NT2/D1 (cell line): Measurements from ENCODE around the gene ZNF182.
"Not testable (repeated sequence)": the region's sequence is repeated elsewhere in the genome, so short reads cannot be mapped to it uniquely, and the experiment has no call there.

Experiments used
- DNase-seq: peaks from one replicate; pipeline ENCODE4 v3.0.0-alpha.2; 2011; ENCODE audit warnings: low read depth, low spot score
- H3K27me3 ChIP-seq: 2 replicates; pipeline ENCODE4 v1.6.0; 2011; ENCODE audit warnings: mild to moderate bottlenecking; ENCODE audit not compliant: insufficient read length, insufficient read depth
- H3K36me3 ChIP-seq: 2 replicates; pipeline ENCODE4 v1.6.1; 2011; ENCODE audit warnings: mild to moderate bottlenecking, low read length, mixed read lengths; ENCODE audit not compliant: insufficient read depth, insufficient read length
- H3K4me1 ChIP-seq: 2 replicates; pipeline ENCODE4 v1.5.1; 2011; ENCODE audit not compliant: insufficient read depth, insufficient read length
- H3K4me3 ChIP-seq: 2 replicates; pipeline ENCODE4 v1.5.1; 2011; ENCODE audit warnings: low read depth; ENCODE audit not compliant: insufficient read length
- H3K9ac ChIP-seq: 2 replicates; pipeline ENCODE4 v1.6.0; 2011; ENCODE audit warnings: low read depth; ENCODE audit not compliant: insufficient read length
- H3K9me3 ChIP-seq: 2 replicates; pipeline ENCODE4 v1.5.1; 2011; ENCODE audit warnings: mild to moderate bottlenecking, low read length; ENCODE audit not compliant: insufficient read depth
- SUZ12 ChIP-seq: IDR thresholded peaks from 2 replicates; pipeline ENCODE4 v1.6.1; 2011; ENCODE audit not compliant: insufficient read length, insufficient read depth; ENCODE audit errors: extremely low read depth
- YY1 ChIP-seq: IDR thresholded peaks from 2 replicates; pipeline ENCODE4 v1.6.1; 2011; ENCODE audit not compliant: insufficient read length, insufficient read depth
- ZNF274 ChIP-seq: IDR thresholded peaks from 2 replicates; pipeline ENCODE4 v1.6.1; 2011; ENCODE audit warnings: mild to moderate bottlenecking, low read depth, low read length

Gene ZNF182

DNA sequence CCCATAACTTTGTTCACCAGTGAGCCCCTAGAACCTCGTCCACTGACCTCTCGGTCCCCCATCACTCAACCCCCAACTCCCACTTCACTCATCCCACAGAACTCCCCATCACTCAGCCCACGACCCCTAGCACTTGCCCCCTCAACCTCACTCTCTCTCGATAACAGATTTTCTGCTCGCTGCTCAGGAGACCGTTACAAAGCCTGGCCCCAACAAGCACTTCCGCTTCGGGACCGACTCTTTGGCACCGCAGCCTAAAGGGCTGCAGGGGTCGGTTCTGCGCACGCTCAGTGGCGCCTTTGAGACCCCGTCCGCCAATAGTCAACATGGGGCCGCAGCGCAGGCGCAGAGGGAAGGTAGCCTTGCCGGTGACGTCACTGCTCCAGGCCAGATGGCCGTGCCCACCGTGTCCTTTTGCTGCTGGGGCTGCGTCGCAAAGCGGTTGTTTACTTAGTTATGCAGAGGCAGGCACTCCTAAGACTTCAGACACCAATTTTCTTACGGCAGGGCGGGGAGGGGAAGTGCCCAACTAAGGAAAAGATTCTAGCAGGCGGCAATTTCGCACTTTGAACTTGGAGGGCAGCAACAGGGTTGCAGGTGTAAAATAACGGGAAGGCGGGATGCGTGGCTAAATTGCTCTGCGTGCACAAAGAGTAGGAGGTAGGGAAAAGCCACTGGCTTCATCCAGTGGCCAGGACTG is at the start of gene ZNF182:
ZNF182 (minus strand) TSS at position 232 of the 700 bp plus-strand sequence. CDS start 1,380 bp downstream, outside the sequence.
- peaks cover 22% of the 10 kb centered on the region for H3K36me3 ChIP-seq
- TF ChIP-seq YY1 (peak; percentile 93), SUZ12 (no peak), ZNF274 (no peak)
- peak within 1 kb of the TSS; percentile 88 for H3K9ac ChIP-seq
- no peaks in the 10 kb centered on the region for H3K9me3 ChIP-seq
- peak within 1 kb of the TSS; percentile 89 for H3K4me3 ChIP-seq
- H3K27me3 ChIP-seq = no peaks in the 10 kb centered on the region
- H3K4me1 ChIP-seq = no peaks in the 10 kb centered on the region
- DNase-seq = peak; percentile 92

DNA sequence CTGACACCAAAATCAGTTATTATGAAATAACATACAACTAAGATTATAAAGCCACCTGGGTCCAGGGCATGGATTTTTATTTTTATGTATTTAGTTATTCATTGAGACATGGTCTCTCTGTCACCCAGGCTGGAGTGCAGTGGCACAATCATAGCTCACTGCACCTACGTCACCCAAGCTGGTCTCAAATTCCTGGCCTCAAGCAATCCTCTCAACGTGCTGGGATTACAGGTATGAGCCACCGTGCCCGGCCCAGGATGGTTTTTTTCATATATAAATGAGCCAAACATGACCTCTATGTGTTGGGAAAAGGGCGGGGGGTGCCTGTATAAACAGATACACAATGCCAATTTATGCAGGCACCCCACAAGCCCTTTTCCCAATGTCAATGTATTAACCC is 43.1 kb upstream of the ZNF182 start:
- no peak overlapping the region for H3K9ac ChIP-seq
- no peaks in the 10 kb centered on the region for H3K36me3 ChIP-seq
- H3K4me1 ChIP-seq = peaks cover 2% of the 10 kb centered on the region
- H3K4me3 ChIP-seq = no peak overlapping the region
- no peak for DNase-seq
- TF ChIP-seq YY1 = no peak
- no peak for TF ChIP-seq ZNF274
- TF ChIP-seq SUZ12 = no peak
- no peaks in the 10 kb centered on the region for H3K9me3 ChIP-seq
- no peaks in the 10 kb centered on the region for H3K27me3 ChIP-seq

GRCh38 chrX:48045410-48046311 is 41.9 kb upstream of the ZNF182 start:
- Histone ChIP-seq H3K4me3 (no peak overlapping the region), H3K27me3 (no peaks in the 10 kb centered on the region), H3K9me3 (no peaks in the 10 kb centered on the region), H3K36me3 (no peaks in the 10 kb centered on the region), H3K4me1 (peaks cover 2% of the 10 kb centered on the region), H3K9ac (no peak overlapping the region)
- TF ChIP-seq ZNF274 (no peak), SUZ12 (no peak), YY1 (no peak)
- DNase-seq = no peak

DNA sequence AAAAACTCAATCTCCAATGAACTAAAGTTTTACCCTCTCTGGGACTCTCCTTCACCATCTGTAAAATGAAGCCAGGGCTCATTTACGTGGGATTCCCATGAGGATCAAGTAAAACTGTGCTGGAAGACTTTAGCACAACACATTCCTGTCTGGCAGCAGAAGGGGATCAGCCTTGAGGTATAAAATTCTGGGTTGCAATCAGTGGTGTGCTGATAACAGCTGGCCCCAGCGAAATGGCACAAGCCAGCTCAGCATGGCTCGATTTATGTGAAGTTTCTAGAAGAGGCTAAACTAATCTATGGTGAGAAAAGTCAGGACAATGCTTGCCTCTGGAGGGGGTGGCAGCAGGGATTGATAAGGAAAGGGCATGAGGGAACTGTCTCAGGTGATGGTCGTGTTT is 39.3 kb upstream of the ZNF182 start:
- Histone ChIP-seq H3K9me3 (no peaks in the 10 kb centered on the region), H3K4me1 (peaks cover 2% of the 10 kb centered on the region), H3K27me3 (no peaks in the 10 kb centered on the region), H3K9ac (no peak overlapping the region), H3K36me3 (no peaks in the 10 kb centered on the region), H3K4me3 (no peak overlapping the region)
- no peak for DNase-seq
- TF ChIP-seq YY1 (no peak), SUZ12 (no peak), ZNF274 (no peak)

- TF ChIP-seq YY1 = no peak
- no peak overlapping the region for H3K4me3 ChIP-seq
- H3K9ac ChIP-seq = no peak overlapping the region
- no peaks in the 10 kb centered on the region for H3K9me3 ChIP-seq
- no peaks in the 10 kb centered on the region for H3K4me1 ChIP-seq
- no peaks in the 10 kb centered on the region for H3K27me3 ChIP-seq
- no peak for DNase-seq
- H3K36me3 ChIP-seq = no peaks in the 10 kb centered on the region
Measured at GRCh38 chrX:48035891-48036290, 32.1 kb upstream of the ZNF182 start.

- H3K9me3 ChIP-seq, H3K36me3 ChIP-seq, H3K9ac ChIP-seq, DNase-seq, H3K4me3 ChIP-seq, H3K27me3 ChIP-seq, H3K4me1 ChIP-seq: not testable (repeated sequence)
Measured at GRCh38 chrX:48030641-48031173, 26.9 kb upstream of the ZNF182 start.

DNA sequence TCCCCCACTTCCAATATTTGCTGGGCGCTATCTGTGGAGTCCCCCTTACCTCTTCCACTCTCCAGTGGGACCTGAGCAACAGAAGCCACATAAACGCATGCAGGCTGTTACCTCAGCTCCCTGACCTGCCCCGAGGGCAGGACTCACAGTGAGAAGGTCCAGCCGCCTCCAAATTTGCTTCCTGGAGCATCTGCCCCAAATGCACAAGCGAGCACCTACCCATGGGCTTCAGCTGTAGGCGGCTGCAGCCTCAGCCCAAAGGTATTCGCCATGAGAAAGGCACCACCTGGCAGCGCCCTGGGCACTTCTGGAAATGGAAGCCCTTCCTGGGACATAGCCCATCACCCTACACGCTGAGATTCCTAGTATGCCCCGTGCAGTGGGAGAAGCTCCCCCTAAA is 26.4 kb upstream of the ZNF182 start:
- TF ChIP-seq YY1 (no peak), SUZ12 (no peak), ZNF274 (no peak)
- no peaks in the 10 kb centered on the region for H3K36me3 ChIP-seq
- no peaks in the 10 kb centered on the region for H3K9me3 ChIP-seq
- no peak overlapping the region for H3K4me3 ChIP-seq
- H3K9ac ChIP-seq = no peak overlapping the region
- H3K27me3 ChIP-seq = no peaks in the 10 kb centered on the region
- H3K4me1 ChIP-seq = no peaks in the 10 kb centered on the region
- DNase-seq = no peak
